SK-N-DZ (cell line): ENCODE data around the gene B3GLCT.
A peak's percentile ranks its signal among the peaks of the same experiment; 100 is the strongest.

ENCODE experiments used
- DNase-seq: peaks from one replicate; pipeline ENCODE4 v3.0.0-alpha.2; 2015; ENCODE audit warnings: low spot score

Gene B3GLCT

GRCh38 chr13:31349156-31349555 is 149.4 kb downstream of the B3GLCT start:
- DNase-seq: no peak

- DNase-seq: no peak
Observed at GRCh38 chr13:31350560-31350959, 150.8 kb downstream of the B3GLCT start.

- DNase-seq: peak; percentile 56
Observed at GRCh38 chr13:31351376-31351775, 151.6 kb downstream of the B3GLCT start.

GRCh38 chr13:31352467-31352866 is 152.7 kb downstream of the B3GLCT start:
- DNase-seq: no peak

GRCh38 chr13:31355001-31355400 is 155.2 kb downstream of the B3GLCT start:
- no peak for DNase-seq

- no peak for DNase-seq
Observed at GRCh38 chr13:31356991-31357390, 157.2 kb downstream of the B3GLCT start.

GRCh38 chr13:31357581-31357980 is 157.8 kb downstream of the B3GLCT start:
- DNase-seq: no peak

- DNase-seq: no peak
Observed at GRCh38 chr13:31361673-31362072, 161.9 kb downstream of the B3GLCT start.

GRCh38 chr13:31365630-31366029 is 165.9 kb downstream of the B3GLCT start:
- no peak for DNase-seq

- no peak for DNase-seq
Observed at GRCh38 chr13:31367410-31367809, 167.6 kb downstream of the B3GLCT start.

GRCh38 chr13:31369213-31369612 is 169.4 kb downstream of the B3GLCT start:
- DNase-seq: no peak

- no peak for DNase-seq
Observed at GRCh38 chr13:31372454-31372853, 172.7 kb downstream of the B3GLCT start.

GRCh38 chr13:31374682-31375081 is 174.9 kb downstream of the B3GLCT start:
- DNase-seq: no peak

- DNase-seq: no peak
Observed at GRCh38 chr13:31377946-31378345, 178.2 kb downstream of the B3GLCT start.

GRCh38 chr13:31380715-31381114 is 180.9 kb downstream of the B3GLCT start:
- DNase-seq: no peak
